Kidney (tissue), 14 donors: ENCODE measurements around the gene NPL. TPM values are rescaled to one million over a fixed set of nuclear protein-coding genes. Genes with fewer than 3 reads are reported as not detected.

Source experiments
- DNase-seq, 5 donors: peaks; one replicate each; pipeline ENCODE4 v3.0.0-alpha.2; 2013 to 2020
- FAIRE-seq: peaks from 2 replicates; lab custom pipeline; 2012; peaks lifted over from hg19 to GRCh38; lab: Jason Lieb, UNC
- H3K27ac ChIP-seq, 2 donors: one replicate each; pipeline ENCODE4 v1.7.0; 2013; ENCODE audit warnings: low read depth in 2 of 2, low read length in 2 of 2, inconsistent platforms in 1 of 2
- H3K27me3 ChIP-seq: one replicate; pipeline ENCODE4 v1.7.1; 2013; ENCODE audit warnings: low read length, inconsistent platforms; ENCODE audit not compliant: control insufficient read depth, insufficient read depth
- H3K36me3 ChIP-seq, 3 donors: one replicate each; pipeline versions ENCODE4 v1.7.0 to v1.7.1; 2013; ENCODE audit warnings: low read length in 3 of 3, control low read depth in 1 of 3, inconsistent platforms in 1 of 3; ENCODE audit not compliant: insufficient read depth in 3 of 3, control insufficient read depth in 2 of 3
- H3K4me1 ChIP-seq, 3 donors: one replicate each; pipeline versions ENCODE4 v1.7.0 to v1.7.1; 2013; ENCODE audit warnings: low read length in 3 of 3, inconsistent platforms in 1 of 3, low read depth in 1 of 3; ENCODE audit not compliant: control insufficient read depth in 2 of 3, insufficient read depth in 2 of 3
- H3K4me3 ChIP-seq, 3 donors: one replicate each; pipeline versions ENCODE4 v1.7.0 to v1.8.1; 2013; ENCODE audit warnings: low read length in 3 of 3, control low read depth in 1 of 3, inconsistent platforms in 1 of 3
- H3K9ac ChIP-seq, 3 donors: one replicate each; pipeline versions ENCODE4 v1.7.0 to v1.7.1; 2013; ENCODE audit warnings: low read length in 3 of 3, control low read depth in 1 of 3, inconsistent platforms in 1 of 3
- H3K9me3 ChIP-seq, 3 donors: one replicate each; pipeline versions ENCODE4 v1.7.0 to v1.7.1; 2013; ENCODE audit warnings: low read length in 3 of 3, control low read depth in 1 of 3, inconsistent platforms in 1 of 3; ENCODE audit not compliant: control insufficient read depth in 2 of 3, insufficient read depth in 1 of 3
- CTCF ChIP-seq: IDR thresholded peaks from 3 replicates; pipeline ENCODE4 v1.5.1; 2012; ENCODE audit warnings: mild to moderate bottlenecking, moderate library complexity, borderline replicate concordance; ENCODE audit not compliant: insufficient read depth; ENCODE audit errors: extremely low read depth
- intact Hi-C: fragments of 100-400 bp; cut with DNase I; formaldehyde crosslinking; loops from one replicate; pipeline ENCODE4 v1.11.1; 2022
- polyA plus RNA-seq: library from polyadenylated mRNA; stranded (reverse); fragments of 350-450 nt; fragmentation: Illumina TruSeq; extraction: RNeasy Lipid Tissue Mini Kit (QIAGEN cat#74804); gene quantifications from one replicate; pipeline ENCODE4 v1.2.3, GENCODE V29; 2014; ENCODE audit warnings: low read depth, low replicate concordance; ENCODE audit not compliant: insufficient read depth
- total RNA-seq: library from RNA; stranded (reverse); fragmentation: NEBNext Ultra II Directional; extraction: Animal tissue kit (Norgen Biotek cat#: 25700); gene quantifications from one replicate; pipeline ENCODE4 v1.2.1, GENCODE V29; 2021
- donor health status: control.
- donor health status: control.
- donor health status: control.
- donor health status: control.
- donor health status: control.
- donor health status: DM: yes; HTN: yes; CAD: no.
- donor health status: Normal renal cell carcinoma (clear cell type).

The NPL gene
- total and polyA plus RNA-seq, 2 donors from 2014 or later, result 15.7 to 69.4 TPM

DNA sequence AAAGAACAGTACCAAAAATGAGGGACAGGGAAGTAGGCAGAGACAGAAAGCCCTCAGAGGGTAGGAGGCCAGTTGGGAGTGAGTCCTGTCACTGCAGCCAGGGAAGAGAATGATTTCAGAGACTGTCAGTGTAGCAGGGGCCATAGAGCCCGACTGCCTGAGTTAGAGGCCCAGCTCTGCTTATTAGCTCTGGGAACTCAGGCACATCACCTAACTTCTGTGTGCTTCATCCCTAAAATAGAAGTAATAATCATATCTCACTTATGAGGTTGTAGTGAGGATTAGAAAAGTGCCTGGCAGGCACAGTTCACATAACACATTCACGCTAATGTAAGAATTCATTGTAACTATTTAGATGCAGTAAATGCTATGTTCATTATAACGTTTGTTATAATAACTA lies 18.3 kb downstream of the NPL start:
- Histone ChIP-seq H3K27me3 (no peaks in the 10 kb centered on the region), H3K9me3 (no peaks in the 10 kb centered on the region), H3K9ac (no peak overlapping the region), H3K4me1 (no peaks in the 10 kb centered on the region), H3K27ac (no peak overlapping the region), H3K36me3 (peaks cover 0 to 32% (median 11%) of the 10 kb centered on the region in 3 donors), H3K4me3 (no peak overlapping the region)
- no peak for TF ChIP-seq CTCF
- intact Hi-C loops, result no loop called here
- DNase-seq (no peak), FAIRE-seq (no peak)

DNA sequence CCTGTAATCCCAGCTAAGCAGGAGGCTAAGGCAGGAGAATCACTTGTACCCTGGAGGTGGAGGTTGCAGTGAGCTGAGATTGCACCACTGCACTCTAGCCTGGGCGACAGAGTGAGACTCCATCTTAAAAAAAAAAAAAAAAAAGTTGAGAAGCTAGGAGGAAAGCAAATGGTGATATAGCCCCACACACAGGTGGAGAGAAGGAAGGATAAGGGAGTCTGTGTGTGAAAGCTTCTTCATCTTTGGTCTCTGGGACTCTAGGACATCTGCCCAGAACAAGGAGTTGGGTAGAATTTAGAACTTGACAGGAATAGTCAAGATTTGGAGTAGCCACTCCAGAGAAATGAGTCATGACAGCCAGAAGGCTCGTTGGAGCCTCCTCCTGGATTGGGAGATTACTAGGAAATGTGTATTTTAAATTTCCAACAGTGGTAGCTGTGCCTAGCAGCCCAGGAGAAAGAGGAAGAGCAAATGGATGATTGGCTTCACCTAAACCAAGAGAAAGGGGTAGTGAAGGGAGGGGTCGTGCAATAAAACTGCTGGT lies 19.9 kb downstream of the NPL start:
- Histone ChIP-seq H3K9ac (no peak overlapping the region), H3K4me3 (no peak overlapping the region), H3K27ac (no peak overlapping the region), H3K36me3 (peaks cover 0 to 29% (median 15%) of the 10 kb centered on the region in 3 donors), H3K9me3 (no peaks in the 10 kb centered on the region), H3K27me3 (no peaks in the 10 kb centered on the region), H3K4me1 (no peaks in the 10 kb centered on the region)
- DNase-seq, result no peak
- no peak for TF ChIP-seq CTCF
- intact Hi-C loops, result no loop called here
- no peak for FAIRE-seq

- Histone ChIP-seq H3K9ac (no peak overlapping the region), H3K27ac (no peak overlapping the region), H3K27me3 (no peaks in the 10 kb centered on the region), H3K4me3 (no peak overlapping the region), H3K9me3 (no peaks in the 10 kb centered on the region), H3K36me3 (peaks cover 0 to 18% (median 16%) of the 10 kb centered on the region in 3 donors), H3K4me1 (no peaks in the 10 kb centered on the region)
- TF ChIP-seq CTCF, result no peak
- FAIRE-seq (no peak), DNase-seq (no peak)
- intact Hi-C loops, result no loop called here
Observed at GRCh38 chr1:182811975-182812722, 22.6 kb downstream of the NPL start.
